HepG2 (cell line): ENCODE data around the gene AK2. TPM values are rescaled to one million over a fixed set of nuclear protein-coding genes. Genes with fewer than 3 reads are reported as not detected.

ENCODE experiments used
- ARNT2 ChIP-seq: sonication (generic); formaldehyde crosslinking; IDR thresholded peaks from 2 replicates; pipeline ENCODE4 v1.8.0; 2022; ENCODE audit warnings: mild to moderate bottlenecking, low read depth, missing genetic modification reagents, moderate library complexity
- MEIS2 ChIP-seq: sonication (generic); formaldehyde crosslinking; IDR thresholded peaks from 2 replicates; pipeline ENCODE4 v1.9.0; 2021; ENCODE audit warnings: mild to moderate bottlenecking, missing genetic modification reagents
- RBM39 ChIP-seq: fragments of 200-400 bp; formaldehyde crosslinking; IDR thresholded peaks from one replicate; pipeline ENCODE4 v1.6.1; 2018; ENCODE audit warnings: antibody characterized with exemption, mild to moderate bottlenecking, low read depth, low read length; ENCODE audit not compliant: poor library complexity, severe bottlenecking
- RFX5 ChIP-seq: IDR thresholded peaks from 2 replicates; pipeline ENCODE4 v1.6.1; 2011; ENCODE audit warnings: low read depth, low read length, improper control_type of control experiment
- SRSF4 ChIP-seq: fragments of 200-400 bp; formaldehyde crosslinking; IDR thresholded peaks from one replicate; pipeline ENCODE4 v1.6.1; 2018; ENCODE audit warnings: mild to moderate bottlenecking, low read depth, low read length, moderate library complexity; ENCODE audit not compliant: poor library complexity, severe bottlenecking
- SRY ChIP-seq: sonication (generic); formaldehyde crosslinking; IDR thresholded peaks from 2 replicates; pipeline ENCODE4 v1.8.0; 2022; ENCODE audit warnings: mild to moderate bottlenecking, missing genetic modification reagents
- THAP11 ChIP-seq: IDR thresholded peaks from 2 replicates; pipeline ENCODE4 v1.6.1; 2016; ENCODE audit warnings: missing biosample characterization, missing genetic modification reagents
- ZNF558 ChIP-seq: sonication (generic); formaldehyde crosslinking; IDR thresholded peaks from 2 replicates; pipeline ENCODE4 v1.9.0; 2022; ENCODE audit warnings: mild to moderate bottlenecking, missing genetic modification reagents, borderline replicate concordance
- ZNF703 ChIP-seq: sonication (generic); formaldehyde crosslinking; IDR thresholded peaks from 2 replicates; pipeline ENCODE4 v1.5.1; 2020; ENCODE audit warnings: missing genetic modification reagents, mild to moderate bottlenecking, moderate library complexity, borderline replicate concordance
- ZNF781 ChIP-seq: sonication (generic); formaldehyde crosslinking; IDR thresholded peaks from 2 replicates; pipeline ENCODE4 v1.5.1; 2020; ENCODE audit warnings: borderline replicate concordance, mild to moderate bottlenecking, missing genetic modification reagents; ENCODE audit errors: not compliant biosample characterization
- polyA plus RNA-seq, 8 experiments: library from polyadenylated mRNA; depleted of rRNA in 3 of 8; stranded (reverse) in 7 of 8; unstranded in 1 of 8; fragments of >200 nt; fragmentation: Illumina TruSeq in 4 of 8; extraction: Trizol in 4 of 8; gene quantifications; 2 replicates each; pipeline versions ENCODE4 v1.2.1 to v1.2.3, GENCODE V29; 2011 to 2016; ENCODE audit warnings: low read depth in 4 of 8, missing spikeins in 1 of 8, mixed read lengths in 1 of 8; ENCODE audit not compliant: insufficient read depth in 1 of 8
- total RNA-seq, 5 experiments: library from RNA; depleted of rRNA; stranded (reverse); fragments of >200 nt; fragmentation: Illumina TruSeq; extraction: Trizol; gene quantifications; 2 replicates each; pipeline ENCODE4 v1.2.3, GENCODE V29; 2016; ENCODE audit warnings: low read depth in 1 of 5
- TF ChIP-seq, protein P1 (sequence below): sonication (generic); formaldehyde crosslinking; IDR thresholded peaks from 2 replicates; pipeline ENCODE4 v1.5.0; 2020; ENCODE audit warnings: mild to moderate bottlenecking, missing genetic modification reagents
- TF ChIP-seq, protein P2 (sequence below): sonication (generic); formaldehyde crosslinking; IDR thresholded peaks from 2 replicates; pipeline ENCODE4 v1.4.0; 2020; ENCODE audit warnings: missing genetic modification reagents
- TF ChIP-seq, protein P3 (sequence below): sonication (generic); formaldehyde crosslinking; IDR thresholded peaks from 2 replicates; pipeline ENCODE4 v1.4.0; 2020; ENCODE audit warnings: missing genetic modification reagents

Gene AK2
- total and polyA plus RNA-seq, 2 of the 13 experiments (the other 11 are each of a cell fraction or from before 2014, with no cell fraction given): 170 to 188 TPM

DNA sequence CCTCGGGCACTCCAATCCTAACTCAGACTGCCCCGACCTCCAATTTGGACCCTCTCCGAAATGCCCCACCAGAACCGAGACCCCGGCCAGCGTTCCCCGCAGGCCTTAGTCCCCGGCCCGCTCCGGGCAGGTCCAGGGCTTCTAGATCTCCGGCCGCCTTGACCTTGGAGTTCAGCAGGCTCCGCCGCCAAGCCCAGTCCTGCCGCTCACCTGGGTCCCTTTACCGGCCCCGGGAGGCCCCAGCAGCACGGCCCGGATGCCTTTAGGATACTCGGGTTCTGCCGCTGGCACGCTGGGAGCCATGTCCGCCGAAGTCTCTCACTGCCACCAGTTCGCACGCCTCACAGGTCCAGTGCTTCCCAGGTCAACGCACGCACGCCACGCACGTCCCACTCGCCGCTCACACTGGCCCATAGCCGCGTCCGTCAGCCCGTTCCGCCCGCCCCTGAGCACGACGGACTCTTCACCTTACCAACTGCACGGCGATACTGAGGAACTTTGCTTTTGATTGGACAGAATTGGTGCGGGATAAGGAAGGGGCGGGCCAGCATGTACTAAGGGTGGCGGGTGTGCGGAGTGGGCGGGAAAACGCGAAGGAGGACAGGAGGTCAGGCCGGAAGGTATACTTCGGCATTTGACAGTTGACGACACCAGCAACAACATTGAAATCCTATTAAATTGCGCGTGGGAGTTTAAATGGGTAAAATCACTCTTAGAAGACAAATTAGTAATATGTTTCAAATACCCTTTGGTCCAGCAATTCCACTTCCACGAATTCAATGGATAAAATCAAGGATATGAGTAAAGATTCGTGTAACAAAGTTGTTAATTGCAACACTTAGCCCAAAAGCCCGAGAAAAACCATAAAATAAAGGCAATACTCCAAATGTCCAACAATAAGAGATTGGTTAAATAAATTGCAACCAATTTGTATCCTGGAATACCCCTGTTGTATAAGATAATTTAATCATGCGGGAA, at the start of gene AK2 (continued):
- TF ChIP-seq RBM39 (peak; percentile 92), SRY (CRISPR knock-in tag) (peak; percentile 83; the same call in 1 of the 2 replicates), SRSF4 (no peak), ZNF558 (CRISPR knock-in tag) (peak; percentile 98; the same call in 1 of the 2 replicates), ZNF781 (CRISPR knock-in tag) (peak; percentile 88), ARNT2 (CRISPR knock-in tag) (peak; percentile 93), RFX5 (no peak), THAP11 (CRISPR knock-in tag) (peak; percentile 88), MEIS2 (CRISPR knock-in tag) (peak; percentile 66; the same call in 1 of the 2 replicates), ZNF703 (CRISPR knock-in tag) (no peak)
- TF ChIP-seq, protein P1, sequence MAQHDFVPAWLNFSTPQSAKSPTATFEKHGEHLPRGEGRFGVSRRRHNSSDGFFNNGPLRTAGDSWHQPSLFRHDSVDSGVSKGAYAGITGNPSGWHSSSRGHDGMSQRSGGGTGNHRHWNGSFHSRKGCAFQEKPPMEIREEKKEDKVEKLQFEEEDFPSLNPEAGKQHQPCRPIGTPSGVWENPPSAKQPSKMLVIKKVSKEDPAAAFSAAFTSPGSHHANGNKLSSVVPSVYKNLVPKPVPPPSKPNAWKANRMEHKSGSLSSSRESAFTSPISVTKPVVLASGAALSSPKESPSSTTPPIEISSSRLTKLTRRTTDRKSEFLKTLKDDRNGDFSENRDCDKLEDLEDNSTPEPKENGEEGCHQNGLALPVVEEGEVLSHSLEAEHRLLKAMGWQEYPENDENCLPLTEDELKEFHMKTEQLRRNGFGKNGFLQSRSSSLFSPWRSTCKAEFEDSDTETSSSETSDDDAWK (CRISPR knock-in tag): no peak
- TF ChIP-seq, protein P2, sequence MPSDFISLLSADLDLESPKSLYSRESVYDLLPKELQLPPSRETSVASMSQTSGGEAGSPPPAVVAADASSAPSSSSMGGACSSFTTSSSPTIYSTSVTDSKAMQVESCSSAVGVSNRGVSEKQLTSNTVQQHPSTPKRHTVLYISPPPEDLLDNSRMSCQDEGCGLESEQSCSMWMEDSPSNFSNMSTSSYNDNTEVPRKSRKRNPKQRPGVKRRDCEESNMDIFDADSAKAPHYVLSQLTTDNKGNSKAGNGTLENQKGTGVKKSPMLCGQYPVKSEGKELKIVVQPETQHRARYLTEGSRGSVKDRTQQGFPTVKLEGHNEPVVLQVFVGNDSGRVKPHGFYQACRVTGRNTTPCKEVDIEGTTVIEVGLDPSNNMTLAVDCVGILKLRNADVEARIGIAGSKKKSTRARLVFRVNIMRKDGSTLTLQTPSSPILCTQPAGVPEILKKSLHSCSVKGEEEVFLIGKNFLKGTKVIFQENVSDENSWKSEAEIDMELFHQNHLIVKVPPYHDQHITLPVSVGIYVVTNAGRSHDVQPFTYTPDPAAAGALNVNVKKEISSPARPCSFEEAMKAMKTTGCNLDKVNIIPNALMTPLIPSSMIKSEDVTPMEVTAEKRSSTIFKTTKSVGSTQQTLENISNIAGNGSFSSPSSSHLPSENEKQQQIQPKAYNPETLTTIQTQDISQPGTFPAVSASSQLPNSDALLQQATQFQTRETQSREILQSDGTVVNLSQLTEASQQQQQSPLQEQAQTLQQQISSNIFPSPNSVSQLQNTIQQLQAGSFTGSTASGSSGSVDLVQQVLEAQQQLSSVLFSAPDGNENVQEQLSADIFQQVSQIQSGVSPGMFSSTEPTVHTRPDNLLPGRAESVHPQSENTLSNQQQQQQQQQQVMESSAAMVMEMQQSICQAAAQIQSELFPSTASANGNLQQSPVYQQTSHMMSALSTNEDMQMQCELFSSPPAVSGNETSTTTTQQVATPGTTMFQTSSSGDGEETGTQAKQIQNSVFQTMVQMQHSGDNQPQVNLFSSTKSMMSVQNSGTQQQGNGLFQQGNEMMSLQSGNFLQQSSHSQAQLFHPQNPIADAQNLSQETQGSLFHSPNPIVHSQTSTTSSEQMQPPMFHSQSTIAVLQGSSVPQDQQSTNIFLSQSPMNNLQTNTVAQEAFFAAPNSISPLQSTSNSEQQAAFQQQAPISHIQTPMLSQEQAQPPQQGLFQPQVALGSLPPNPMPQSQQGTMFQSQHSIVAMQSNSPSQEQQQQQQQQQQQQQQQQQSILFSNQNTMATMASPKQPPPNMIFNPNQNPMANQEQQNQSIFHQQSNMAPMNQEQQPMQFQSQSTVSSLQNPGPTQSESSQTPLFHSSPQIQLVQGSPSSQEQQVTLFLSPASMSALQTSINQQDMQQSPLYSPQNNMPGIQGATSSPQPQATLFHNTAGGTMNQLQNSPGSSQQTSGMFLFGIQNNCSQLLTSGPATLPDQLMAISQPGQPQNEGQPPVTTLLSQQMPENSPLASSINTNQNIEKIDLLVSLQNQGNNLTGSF (CRISPR knock-in tag): peak; percentile 94
- TF ChIP-seq, protein P3, sequence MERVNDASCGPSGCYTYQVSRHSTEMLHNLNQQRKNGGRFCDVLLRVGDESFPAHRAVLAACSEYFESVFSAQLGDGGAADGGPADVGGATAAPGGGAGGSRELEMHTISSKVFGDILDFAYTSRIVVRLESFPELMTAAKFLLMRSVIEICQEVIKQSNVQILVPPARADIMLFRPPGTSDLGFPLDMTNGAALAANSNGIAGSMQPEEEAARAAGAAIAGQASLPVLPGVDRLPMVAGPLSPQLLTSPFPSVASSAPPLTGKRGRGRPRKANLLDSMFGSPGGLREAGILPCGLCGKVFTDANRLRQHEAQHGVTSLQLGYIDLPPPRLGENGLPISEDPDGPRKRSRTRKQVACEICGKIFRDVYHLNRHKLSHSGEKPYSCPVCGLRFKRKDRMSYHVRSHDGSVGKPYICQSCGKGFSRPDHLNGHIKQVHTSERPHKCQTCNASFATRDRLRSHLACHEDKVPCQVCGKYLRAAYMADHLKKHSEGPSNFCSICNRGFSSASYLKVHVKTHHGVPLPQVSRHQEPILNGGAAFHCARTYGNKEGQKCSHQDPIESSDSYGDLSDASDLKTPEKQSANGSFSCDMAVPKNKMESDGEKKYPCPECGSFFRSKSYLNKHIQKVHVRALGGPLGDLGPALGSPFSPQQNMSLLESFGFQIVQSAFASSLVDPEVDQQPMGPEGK (CRISPR knock-in tag): peak; percentile 49; the same call in 1 of the 2 replicates
